ENCODE measurements around the gene FAAP100.

The FAAP100 gene

DNA sequence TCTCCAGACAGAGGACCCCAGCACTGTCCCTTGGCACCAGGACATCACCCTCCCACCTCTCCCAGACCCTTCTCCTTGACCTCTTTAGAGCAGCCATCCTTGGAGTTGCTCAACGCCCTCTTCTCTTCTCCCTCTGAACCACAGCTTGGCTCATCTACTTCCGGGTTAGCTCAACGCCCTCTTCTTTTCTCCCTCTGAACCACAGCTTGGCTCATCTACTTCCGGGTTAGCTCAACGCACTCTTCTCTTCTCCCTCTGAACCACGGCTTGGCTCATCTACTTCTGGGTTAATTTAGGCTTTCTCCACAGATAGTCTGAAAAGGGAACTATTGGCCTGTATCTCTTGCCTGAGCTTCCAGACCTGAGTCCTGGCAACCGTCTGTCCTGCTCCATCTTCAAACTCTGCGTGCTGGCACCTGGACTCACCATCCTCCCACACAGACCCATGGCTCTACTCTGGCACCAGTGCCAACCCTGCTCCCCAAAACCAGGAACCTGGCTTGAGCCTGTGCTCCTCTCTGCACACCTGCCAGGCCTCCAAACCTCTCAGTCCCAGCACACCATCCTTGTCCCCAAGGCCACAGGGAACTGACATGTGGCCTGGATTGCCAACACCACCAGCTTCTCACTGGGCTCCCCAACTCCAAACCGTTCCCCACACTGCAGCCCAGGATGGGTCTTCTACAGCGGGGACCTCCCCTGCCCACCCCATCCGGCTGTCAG is 25.3 kb upstream of the FAAP100 start:
- CTCF ChIA-PET, result interaction anchor here (1.3 to 4.8 kb wide), 3 partner anchors 10 to 24 kb away, joined by 3 to 18 read pairs (median 4); no protein-coding TSS in a partner anchor
- TF ChIP-seq, protein P1, sequence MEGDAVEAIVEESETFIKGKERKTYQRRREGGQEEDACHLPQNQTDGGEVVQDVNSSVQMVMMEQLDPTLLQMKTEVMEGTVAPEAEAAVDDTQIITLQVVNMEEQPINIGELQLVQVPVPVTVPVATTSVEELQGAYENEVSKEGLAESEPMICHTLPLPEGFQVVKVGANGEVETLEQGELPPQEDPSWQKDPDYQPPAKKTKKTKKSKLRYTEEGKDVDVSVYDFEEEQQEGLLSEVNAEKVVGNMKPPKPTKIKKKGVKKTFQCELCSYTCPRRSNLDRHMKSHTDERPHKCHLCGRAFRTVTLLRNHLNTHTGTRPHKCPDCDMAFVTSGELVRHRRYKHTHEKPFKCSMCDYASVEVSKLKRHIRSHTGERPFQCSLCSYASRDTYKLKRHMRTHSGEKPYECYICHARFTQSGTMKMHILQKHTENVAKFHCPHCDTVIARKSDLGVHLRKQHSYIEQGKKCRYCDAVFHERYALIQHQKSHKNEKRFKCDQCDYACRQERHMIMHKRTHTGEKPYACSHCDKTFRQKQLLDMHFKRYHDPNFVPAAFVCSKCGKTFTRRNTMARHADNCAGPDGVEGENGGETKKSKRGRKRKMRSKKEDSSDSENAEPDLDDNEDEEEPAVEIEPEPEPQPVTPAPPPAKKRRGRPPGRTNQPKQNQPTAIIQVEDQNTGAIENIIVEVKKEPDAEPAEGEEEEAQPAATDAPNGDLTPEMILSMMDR (IDR thresholded peaks at IDR 0.05; ENCODE audit: control extremely low read depth, extremely low read depth, low read depth, missing control alignments), result no peak
- DNase-seq (ENCODE audit: extremely low spot score), result no peak

DNA sequence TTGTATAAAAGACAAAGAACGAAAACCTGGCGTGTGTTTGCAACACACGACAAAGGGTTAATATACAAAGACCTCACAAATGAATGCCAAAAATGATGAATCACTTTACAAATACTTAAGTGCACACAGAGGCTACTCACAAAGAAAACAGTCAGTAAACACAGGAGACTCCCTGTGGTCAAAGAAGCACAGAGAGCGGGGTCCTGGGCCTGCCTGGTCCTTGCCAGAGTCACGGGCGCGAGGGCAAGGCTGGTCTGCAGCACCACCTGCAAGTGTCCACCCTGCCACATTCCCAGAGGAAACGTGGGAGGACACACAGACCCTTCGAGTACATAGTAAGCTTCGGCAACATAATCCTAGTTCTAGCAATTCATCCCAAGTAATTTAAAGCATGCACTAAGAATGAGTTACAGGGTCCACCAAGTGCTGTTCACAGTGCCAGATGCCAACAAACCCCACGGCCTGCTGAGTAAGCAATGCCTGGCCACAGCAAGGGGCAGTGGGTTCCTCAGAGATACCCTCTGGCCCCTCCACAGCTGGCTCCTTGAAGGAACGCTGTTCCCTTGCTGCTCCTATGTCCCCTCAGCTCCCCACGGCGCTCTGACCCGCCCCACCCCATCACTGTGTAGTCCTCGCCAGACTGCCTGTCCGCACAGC is 24.6 kb upstream of the FAAP100 start:
- no peak for DNase-seq (ENCODE audit: extremely low spot score)
- ChIA-PET POLR2A (interaction anchor here (0.6 kb wide), 1 partner anchor 14 kb away, joined by 3 read pairs; no protein-coding TSS in a partner anchor), CTCF (interaction anchor here (1.3 to 4.8 kb wide), 3 partner anchors 9 to 25 kb away, joined by 3 to 18 read pairs (median 4); no protein-coding TSS in a partner anchor)
- TF ChIP-seq, protein P1 (IDR thresholded peaks at IDR 0.05; ENCODE audit: control extremely low read depth, extremely low read depth, low read depth, missing control alignments), result no peak

More for the DNA sequence above, 25.3 kb upstream of the FAAP100 start:
- POLR2A ChIA-PET, result interaction anchor here (0.6 kb wide), 1 partner anchor 14 kb away, joined by 3 read pairs; no protein-coding TSS in a partner anchor

GRCh38 chr17:81575836-81576235 is 23.7 kb upstream of the FAAP100 start:
- CTCF ChIA-PET, result interaction anchor here (1.3 to 4.8 kb wide), 2 partner anchors 14 to 25 kb away, joined by 3 to 18 read pairs; no protein-coding TSS in a partner anchor
- POLR2A ChIA-PET, result no interaction called here
- no peak for DNase-seq (ENCODE audit: extremely low spot score)
- TF ChIP-seq, protein P1 (IDR thresholded peaks at IDR 0.05; ENCODE audit: control extremely low read depth, extremely low read depth, low read depth, missing control alignments), result no peak

GRCh38 chr17:81574643-81574956 is 22.4 kb upstream of the FAAP100 start:
- TF ChIP-seq, protein P1 (IDR thresholded peaks at IDR 0.05; ENCODE audit: control extremely low read depth, extremely low read depth, low read depth, missing control alignments), result no peak
- no peak for DNase-seq (ENCODE audit: extremely low spot score)
- ChIA-PET POLR2A (no interaction called here), CTCF (interaction anchor here (4.8 kb wide), 1 partner anchor 27 kb away, joined by 18 read pairs; no protein-coding TSS in a partner anchor)

DNA sequence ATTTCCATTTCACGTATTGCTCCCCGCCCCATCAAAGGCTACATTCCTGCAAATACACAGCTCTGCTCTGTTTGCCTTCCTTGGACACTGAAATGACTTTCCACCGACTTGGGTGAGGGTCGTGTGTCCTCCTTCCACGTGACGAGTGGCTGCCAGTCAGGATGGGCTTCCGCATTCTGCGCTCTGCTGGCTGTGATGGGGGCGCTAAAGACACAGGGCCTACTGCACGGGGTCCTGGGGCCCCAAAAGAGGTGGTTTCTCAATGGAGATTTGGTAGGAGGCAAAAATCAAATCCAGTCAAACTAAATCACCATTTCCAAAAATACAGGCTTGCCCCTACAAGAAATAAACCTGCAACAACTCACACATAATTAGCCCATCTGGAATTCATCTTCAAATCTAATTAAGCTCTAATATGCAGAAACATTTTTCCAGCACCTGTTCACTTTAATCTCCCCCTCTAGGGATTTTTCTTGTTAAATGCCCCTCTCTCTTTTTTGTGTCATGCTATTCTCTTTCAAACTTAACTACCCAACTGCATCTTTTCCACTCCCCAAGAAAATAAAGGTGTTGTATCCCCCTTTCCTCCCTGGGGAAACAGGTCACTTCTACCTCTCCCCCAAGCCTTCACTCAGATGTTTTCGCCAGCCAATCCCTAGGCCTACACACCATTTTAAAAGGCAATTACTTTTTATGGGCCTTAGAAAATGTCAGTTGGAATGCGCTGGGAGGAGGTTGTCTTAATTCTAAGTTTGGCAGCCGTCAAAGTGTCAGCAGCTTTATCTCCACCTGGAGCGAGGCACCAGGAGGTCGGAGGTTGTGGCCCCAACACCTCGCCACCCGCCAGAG is 21.9 kb upstream of the FAAP100 start:
- no peak for DNase-seq (ENCODE audit: extremely low spot score)
- POLR2A ChIA-PET, result no interaction called here
- CTCF ChIA-PET, result interaction anchor here (4.8 kb wide), 1 partner anchor 27 kb away, joined by 18 read pairs; no protein-coding TSS in a partner anchor
- TF ChIP-seq, protein P1 (IDR thresholded peaks at IDR 0.05; ENCODE audit: control extremely low read depth, extremely low read depth, low read depth, missing control alignments), result no peak

DNA sequence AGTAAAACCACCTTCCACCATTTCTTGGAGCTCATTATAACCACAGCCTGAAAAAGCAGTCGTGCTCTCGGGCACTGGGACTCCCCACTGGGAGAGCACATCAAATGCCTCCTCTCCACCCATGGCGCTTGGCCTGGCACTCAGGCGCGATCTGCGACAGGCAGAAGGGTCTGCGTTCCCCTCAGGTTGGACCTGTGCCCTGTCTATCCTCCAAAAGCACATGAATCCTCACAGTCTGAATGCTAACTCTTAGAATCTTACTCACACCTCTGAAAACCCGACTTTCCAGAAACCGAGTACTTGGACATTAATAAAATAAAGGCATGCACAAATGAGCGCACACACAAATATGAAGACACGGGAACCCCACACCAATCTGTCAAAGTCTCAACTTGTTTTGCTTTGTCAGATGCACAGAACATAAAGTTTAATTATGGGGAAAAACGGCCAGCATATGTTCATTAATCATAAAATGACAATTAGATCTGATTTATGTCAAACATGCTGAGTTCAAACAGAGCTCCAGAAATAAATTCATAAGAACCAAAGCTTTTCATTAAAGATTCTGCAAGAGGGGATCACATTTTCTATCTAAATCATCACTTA is 20.5 kb upstream of the FAAP100 start:
- ChIA-PET CTCF (no interaction called here), POLR2A (no interaction called here)
- TF ChIP-seq, protein P1 (IDR thresholded peaks at IDR 0.05; ENCODE audit: control extremely low read depth, extremely low read depth, low read depth, missing control alignments), result no peak
- DNase-seq (ENCODE audit: extremely low spot score), result no peak

Measured in GM10248 (cell line).